HPDE6-E6E7 (cell line): ENCODE measurements around the gene TDRD12.
"Not testable (repeated sequence)": the region's sequence is repeated elsewhere in the genome, so short reads cannot be mapped to it uniquely, and the experiment has no call there.

Experiments used
- DNase-seq: peaks from one replicate; pipeline ENCODE4 v3.0.0; 2011; ENCODE audit warnings: missing footprints; ENCODE audit errors: extremely low spot score

The TDRD12 gene

DNA sequence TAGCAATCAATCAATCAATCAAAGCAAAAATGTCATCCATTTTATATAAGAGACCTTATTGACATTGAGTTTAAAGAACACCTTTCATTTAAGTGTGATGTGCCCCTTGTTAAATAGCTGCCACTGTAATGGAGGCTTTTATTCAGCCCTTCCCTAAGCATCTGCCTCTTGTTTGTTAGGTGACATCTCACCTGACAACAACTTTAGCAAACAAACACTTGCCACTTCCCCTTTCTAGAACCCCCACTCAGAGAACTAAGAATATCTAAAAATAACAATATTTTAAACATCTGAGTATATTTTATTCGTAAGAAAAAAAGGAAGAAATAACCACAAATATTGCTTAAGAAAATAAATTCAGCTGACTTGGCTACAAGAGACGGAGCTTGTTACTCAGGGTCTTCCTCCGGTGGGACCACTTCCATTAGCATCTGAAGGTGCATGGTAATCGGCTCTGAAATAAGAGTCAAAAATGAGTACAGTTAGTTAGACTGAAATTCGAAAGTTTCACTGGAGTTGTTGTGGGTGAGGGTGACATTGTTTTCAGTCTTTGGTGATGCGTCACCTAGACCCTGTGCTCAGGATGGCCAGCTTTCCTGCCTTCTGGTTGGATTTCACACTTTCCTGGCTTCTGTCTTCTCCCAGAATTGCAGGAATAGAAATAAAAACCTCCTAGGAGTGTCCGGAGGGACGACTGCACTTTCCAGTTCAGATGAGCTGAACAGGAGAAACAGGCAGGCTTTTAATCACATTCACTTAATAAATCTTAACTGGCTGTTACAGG is 110.9 kb downstream of the TDRD12 start:
- DNase-seq, result no peak

DNA sequence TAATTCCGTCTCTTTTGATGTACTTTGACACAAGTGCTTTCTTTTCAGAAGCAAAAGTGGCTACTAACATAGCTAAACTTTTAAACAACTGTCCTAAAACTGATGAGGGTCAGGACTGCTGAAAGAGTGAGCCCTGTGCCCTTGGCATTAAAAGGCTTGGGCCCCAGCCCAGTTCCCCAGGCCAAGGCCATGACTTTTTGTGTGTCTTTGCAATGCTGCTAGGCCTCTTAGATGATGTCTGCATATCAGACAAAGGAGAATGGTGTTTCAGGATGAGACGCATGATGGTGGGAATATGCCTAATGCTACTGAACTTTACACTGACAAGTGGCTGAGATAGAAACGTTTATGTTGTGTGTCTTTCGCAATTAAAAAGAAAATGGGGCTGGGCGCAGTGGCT is 112.0 kb downstream of the TDRD12 start:
- DNase-seq, result no peak

DNA sequence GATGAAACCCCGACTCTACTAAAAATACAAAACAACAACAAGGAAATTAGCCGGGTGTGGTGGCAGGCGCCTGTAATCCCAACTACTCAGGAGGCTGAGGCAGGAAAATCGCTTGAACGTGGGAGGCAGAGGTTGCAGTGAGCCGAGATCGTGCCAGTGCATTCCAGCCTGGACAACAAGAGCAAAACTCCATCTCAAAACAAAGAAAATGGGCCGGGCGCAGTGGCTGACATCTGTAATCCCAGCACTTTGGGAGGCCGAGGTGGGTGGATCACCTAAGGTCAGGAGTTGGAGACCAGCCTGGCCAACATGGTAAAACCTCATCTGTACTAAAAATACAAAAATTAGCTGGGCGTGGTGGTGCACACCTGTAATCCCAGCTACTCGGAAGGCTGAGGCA is 112.5 kb downstream of the TDRD12 start:
- not testable (repeated sequence) for DNase-seq

GRCh38 chr19:32832825-32833224 is 113.3 kb downstream of the TDRD12 start:
- DNase-seq, result not testable (repeated sequence)

DNA sequence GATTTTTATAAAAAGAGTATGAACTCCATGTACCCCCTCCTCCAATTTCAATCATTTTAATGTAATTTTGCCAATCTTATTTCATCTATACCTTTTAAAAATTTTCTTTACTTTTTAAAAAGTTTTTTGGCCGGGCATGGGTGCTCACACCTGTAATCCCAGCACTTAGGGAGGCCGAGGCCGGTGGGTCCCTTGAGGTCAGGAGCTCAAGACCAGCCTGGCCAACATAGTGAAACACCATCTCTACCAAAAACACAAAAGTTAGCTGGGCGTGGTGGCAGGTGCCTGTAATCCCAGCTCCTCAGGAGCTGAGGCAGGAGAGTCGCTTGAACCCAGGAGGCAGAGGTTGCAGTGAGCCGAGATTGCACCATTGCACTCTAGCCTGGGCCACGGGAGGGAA is 113.8 kb downstream of the TDRD12 start:
- DNase-seq, result not testable (repeated sequence)

DNA sequence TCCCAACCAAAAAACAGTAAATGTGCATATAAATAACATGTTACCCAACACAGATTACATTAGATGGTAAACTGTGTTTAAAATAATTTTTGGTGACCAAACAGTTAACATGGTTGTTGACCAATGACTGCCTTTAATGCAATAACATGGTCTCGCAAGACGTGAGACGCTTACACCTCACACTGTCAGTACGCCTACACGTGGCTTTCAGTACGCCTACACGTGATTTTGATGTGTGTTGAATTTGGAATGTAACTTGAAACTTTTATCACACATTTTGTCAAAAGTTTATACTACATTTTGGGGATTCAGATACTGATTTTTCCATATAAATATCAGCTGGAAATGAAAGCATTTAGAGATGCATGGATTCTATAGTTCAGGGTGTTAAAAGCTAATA is 118.0 kb downstream of the TDRD12 start:
- DNase-seq, result no peak

- DNase-seq, result no peak
Observed at GRCh38 chr19:32842061-32842460, 122.5 kb downstream of the TDRD12 start.

DNA sequence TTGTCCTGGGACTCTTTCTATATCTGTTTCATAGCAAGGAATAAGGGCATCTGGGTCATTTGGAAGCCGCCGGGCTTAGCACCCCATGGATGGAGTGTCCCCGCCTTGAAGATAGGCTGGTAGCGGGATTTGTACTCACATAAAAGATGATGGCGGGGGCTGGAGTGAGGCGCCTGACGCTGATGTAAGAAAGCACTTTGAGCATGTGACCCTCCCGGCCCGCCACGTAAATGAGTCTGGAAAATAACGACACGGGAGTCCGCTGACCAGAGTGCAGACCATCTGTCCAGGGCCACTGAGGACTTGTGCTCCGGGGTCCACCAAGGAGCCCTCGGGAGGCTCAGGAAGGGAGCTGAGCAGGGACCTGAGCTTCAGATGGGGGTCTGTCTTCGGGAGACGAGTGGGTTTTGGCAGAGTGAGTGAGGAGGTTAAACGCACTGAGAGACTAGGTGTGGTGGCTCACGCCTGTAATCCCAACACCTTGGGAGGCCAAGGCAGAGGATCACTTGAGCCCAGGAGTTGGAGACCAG is 124.2 kb downstream of the TDRD12 start:
- no peak for DNase-seq

GRCh38 chr19:32848035-32848434 is 128.5 kb downstream of the TDRD12 start:
- DNase-seq, result not testable (repeated sequence)

DNA sequence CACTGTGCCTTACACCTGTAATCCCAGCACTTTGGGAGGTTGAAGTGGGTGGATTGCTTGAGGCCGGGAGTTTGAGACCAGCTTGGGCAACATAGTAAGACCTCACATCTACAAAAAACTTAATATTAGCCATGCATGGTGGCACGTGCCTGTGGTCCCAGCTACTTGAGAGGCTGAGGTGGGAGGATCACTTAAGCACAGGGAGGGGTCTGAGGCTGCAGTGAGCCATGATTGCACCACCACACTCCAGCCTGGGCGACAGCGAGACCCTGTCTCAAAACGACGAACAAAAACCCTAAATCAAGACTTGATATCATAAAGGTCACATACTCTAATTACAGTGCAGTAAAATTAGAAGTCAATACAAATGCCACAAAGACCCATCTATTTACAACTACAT is 132.6 kb downstream of the TDRD12 start:
- DNase-seq, result no peak

- DNase-seq, result not testable (repeated sequence)
Observed at GRCh38 chr19:32856818-32857217, 137.3 kb downstream of the TDRD12 start.

DNA sequence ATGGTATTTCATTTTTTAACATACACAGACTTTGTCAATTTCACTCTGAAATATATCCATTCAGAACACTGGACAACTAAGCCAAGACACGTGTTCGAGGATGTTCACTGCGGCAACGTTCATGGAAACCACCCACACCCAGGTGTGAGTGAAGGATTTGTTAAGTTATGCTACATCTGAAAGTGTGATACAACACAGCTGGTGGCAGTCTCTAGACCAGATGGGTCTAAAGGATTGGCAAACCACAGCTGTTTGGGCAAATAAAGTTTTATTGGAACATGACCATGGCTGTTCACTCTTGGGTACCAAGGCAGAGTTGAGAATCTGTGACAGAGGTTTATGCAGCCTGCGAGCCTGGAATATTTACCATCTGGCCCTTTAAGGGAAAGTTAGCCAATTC is 138.0 kb downstream of the TDRD12 start:
- DNase-seq, result no peak

GRCh38 chr19:32858155-32858554 is 138.6 kb downstream of the TDRD12 start:
- no peak for DNase-seq

- DNase-seq, result no peak
Observed at GRCh38 chr19:32858559-32858958, 139.0 kb downstream of the TDRD12 start.

DNA sequence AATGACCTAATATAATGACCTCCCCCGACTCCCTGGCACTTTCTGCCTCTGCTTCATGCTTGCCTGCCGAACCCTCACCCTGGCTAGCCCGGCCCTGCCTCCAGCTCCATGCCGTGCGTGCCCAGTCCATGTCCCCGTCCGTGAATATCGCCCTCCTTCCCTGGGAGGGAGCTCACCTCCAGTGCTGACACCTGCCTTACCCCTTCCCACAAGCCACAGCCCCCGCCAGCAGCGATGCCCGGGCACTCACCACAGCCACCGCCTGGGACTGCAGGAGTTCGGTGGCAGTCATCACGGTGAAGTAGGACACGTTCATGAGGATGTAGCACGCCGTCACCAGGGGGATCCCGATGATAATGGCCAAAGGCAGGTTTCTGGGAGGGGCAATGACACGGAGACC is 140.0 kb downstream of the TDRD12 start:
- no peak for DNase-seq

DNA sequence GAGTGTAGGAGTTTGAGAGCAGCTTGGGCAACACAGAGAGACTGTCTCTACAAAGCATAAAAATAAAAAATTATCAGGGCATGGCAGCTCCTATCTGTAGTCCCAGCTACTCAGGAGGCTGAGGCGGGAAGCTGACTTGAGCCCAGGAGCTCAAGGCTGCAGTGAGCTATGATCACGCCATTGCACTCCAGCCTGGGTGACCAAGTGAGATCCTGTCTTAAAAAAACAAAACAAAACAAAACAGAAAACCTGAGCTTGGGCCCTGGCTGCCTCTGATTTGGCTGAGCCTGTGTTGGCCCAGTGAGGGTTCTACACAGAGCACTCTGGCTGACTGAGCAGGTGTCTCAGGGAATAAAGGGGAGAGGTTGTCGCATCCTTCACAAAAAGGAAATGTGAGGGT is 142.0 kb downstream of the TDRD12 start:
- DNase-seq, result no peak

- no peak for DNase-seq
Observed at GRCh38 chr19:32862173-32862572, 142.6 kb downstream of the TDRD12 start.

GRCh38 chr19:32862741-32863140 is 143.2 kb downstream of the TDRD12 start:
- DNase-seq, result no peak

- DNase-seq, result no peak
Observed at GRCh38 chr19:32863301-32863700, 143.7 kb downstream of the TDRD12 start.

DNA sequence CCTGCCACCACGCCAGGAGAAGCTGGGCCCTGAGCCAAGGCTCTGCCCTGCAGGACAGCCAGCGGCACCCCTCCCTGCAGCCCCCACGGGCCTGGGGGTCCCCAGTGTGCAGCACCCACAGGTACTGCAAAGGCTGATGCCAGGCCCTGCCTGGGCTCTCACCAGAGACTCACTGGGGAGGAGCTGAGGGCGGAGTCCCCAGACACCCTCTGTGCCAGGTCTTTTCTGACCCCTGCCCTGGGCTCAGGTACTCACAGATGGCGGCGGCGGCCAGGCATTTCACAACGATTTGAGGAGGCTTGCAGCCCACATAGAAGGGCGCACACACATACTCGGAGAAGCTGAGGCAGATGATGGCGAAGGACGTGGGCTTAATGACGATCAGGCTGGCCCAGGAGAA is 144.3 kb downstream of the TDRD12 start:
- DNase-seq, result no peak

- DNase-seq, result no peak
Observed at GRCh38 chr19:32864318-32865007, 144.9 kb downstream of the TDRD12 start.

- DNase-seq, result no peak
Observed at GRCh38 chr19:32865326-32865725, 145.8 kb downstream of the TDRD12 start.

GRCh38 chr19:32866061-32866460 is 146.5 kb downstream of the TDRD12 start:
- DNase-seq, result no peak
